ENCODE results near the gene SETD1B.

Gene SETD1B

DNA sequence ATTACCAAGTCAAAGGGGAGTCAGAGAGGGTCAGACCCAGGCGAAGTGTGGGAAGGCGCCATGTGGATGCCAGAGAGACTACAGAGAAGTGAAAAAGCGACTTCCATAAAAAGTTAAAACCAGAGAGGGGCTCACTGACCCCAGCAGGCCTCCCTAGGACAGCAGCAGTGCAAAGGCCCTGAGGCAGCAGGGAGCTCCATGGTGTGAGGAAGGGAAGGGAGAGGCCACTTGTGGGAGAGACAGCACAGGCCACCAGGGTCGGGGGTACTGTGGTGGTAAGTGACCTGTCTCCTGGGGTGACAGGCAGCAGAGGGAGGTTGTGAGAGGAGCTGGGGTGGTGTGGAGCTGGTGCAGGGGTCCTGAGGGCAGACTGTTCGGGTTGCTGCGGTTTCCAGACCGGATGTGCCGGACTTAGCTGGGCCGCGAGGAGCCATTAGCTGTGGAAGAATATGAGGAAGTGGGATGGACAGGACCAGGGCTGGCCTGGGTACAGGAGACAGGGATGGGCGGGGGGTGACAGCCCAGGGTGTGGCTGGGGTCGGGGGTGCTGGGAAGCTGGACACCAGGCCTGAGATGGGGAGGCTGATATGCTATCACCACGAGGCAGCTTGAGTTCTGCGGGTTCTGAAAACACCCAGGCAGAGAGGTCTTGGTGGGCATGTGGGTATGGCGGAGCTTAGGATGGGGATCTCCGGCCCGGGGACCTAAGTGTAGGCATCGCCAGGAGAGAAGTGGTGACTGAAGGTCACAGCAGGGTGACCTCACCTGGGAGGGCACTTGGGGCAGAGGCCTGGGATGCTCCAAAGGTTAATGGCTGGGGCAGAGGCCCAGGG, 22.7 kb downstream of the SETD1B start:
- TF ChIP-seq, protein P1, sequence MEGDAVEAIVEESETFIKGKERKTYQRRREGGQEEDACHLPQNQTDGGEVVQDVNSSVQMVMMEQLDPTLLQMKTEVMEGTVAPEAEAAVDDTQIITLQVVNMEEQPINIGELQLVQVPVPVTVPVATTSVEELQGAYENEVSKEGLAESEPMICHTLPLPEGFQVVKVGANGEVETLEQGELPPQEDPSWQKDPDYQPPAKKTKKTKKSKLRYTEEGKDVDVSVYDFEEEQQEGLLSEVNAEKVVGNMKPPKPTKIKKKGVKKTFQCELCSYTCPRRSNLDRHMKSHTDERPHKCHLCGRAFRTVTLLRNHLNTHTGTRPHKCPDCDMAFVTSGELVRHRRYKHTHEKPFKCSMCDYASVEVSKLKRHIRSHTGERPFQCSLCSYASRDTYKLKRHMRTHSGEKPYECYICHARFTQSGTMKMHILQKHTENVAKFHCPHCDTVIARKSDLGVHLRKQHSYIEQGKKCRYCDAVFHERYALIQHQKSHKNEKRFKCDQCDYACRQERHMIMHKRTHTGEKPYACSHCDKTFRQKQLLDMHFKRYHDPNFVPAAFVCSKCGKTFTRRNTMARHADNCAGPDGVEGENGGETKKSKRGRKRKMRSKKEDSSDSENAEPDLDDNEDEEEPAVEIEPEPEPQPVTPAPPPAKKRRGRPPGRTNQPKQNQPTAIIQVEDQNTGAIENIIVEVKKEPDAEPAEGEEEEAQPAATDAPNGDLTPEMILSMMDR (IDR thresholded peaks at IDR 0.05; ENCODE audit: low read depth, low read length): no peak
- Histone ChIP-seq H3K4me3 (ENCODE audit: low read depth, low read length) (no peak overlapping the region), H3K4me1 (no peaks in the 10 kb centered on the region), H3K27me3 (no peaks in the 10 kb centered on the region), H3K36me3 (peaks cover 64% of the 10 kb centered on the region), H3K9me3 (no peaks in the 10 kb centered on the region)
- peak; percentile 10 for DNase-seq

DNA sequence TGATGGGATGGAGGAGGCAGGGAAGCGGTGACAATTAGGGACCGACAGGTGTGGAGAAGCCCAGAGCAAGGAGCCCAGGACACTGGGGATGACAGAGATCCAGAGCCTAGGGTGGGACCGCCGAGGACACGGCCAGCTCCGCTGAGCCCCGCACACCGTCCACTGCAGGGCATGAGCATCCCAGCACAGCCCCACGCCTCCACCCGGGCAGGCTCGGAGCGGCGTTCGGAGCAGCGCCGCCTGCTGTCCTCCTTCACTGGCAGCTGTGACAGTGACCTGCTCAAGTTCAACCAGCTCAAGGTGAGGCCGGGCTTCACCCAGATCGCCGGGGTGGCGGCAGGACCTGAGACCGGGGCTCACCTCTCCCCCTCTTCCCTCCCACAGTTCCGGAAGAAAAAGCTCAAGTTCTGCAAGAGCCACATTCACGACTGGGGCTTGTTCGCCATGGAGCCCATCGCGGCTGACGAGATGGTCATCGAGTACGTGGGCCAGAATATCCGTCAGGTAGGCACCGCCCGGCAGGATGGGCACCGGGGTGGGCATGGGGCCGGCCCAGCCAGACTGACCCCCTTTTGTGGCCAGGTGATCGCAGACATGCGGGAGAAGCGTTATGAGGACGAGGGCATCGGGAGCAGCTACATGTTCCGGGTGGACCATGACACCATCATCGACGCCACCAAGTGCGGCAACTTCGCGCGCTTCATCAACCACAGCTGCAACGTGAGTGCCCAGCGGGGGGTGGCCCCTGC, 23.7 kb downstream of the SETD1B start:
- no peak for DNase-seq
- Histone ChIP-seq H3K4me3 (ENCODE audit: low read depth, low read length) (no peak overlapping the region), H3K4me1 (no peaks in the 10 kb centered on the region), H3K27me3 (no peaks in the 10 kb centered on the region), H3K36me3 (peaks cover 57% of the 10 kb centered on the region), H3K9me3 (no peaks in the 10 kb centered on the region)
- TF ChIP-seq, protein P1 (IDR thresholded peaks at IDR 0.05; ENCODE audit: low read depth, low read length): no peak

DNA sequence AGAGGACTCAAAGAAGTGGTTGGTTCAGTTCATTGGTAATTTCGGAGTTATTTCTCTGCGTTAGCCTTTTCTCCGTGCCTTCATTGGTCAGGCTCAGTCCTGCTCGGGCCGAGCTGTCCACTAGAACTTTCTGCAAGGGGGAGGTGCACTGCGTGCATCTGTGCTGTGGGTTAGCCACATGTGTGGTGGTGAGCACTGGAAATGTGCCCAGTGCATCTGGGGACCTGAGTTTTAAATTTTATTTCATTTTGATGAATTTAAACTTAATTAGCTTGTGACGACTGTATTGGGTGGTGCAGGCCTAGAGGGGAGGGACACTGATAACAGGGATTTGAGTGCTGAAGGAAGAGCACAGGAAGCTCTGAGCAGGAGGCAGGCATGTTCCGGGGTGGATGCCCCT, 24.5 kb downstream of the SETD1B start:
- peaks cover 54% of the 10 kb centered on the region for H3K36me3 ChIP-seq
- no peaks in the 10 kb centered on the region for H3K27me3 ChIP-seq
- H3K4me1 ChIP-seq: no peaks in the 10 kb centered on the region
- H3K9me3 ChIP-seq: no peaks in the 10 kb centered on the region
- no peak for DNase-seq
- no peak overlapping the region for H3K4me3 ChIP-seq (ENCODE audit: low read depth, low read length)
- TF ChIP-seq, protein P1 (IDR thresholded peaks at IDR 0.05; ENCODE audit: low read depth, low read length): no peak

DNA sequence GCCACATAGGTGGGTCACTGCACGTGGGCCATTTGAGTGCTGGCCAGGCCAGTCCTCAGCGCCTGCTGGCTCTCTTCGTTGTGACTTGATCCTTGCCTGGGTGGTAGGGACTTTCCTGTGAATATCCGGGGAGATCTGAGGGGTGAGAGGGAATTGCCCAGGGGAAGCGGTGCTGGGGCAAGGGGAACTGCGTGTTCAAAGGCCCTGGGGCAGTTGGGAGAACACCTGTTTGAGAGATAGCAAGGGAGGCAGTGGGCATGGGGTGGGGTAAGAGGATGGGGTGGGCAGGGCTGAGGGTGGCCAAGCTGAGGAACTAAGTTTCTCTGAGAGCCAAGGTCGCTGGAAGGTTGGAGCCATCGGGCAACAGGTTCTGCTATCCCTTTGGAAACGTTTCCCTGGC, 25.0 kb downstream of the SETD1B start:
- peaks cover 49% of the 10 kb centered on the region for H3K36me3 ChIP-seq
- no peaks in the 10 kb centered on the region for H3K4me1 ChIP-seq
- H3K4me3 ChIP-seq (ENCODE audit: low read depth, low read length): no peak overlapping the region
- H3K27me3 ChIP-seq: no peaks in the 10 kb centered on the region
- DNase-seq: no peak
- TF ChIP-seq, protein P1 (IDR thresholded peaks at IDR 0.05; ENCODE audit: low read depth, low read length): no peak
- no peaks in the 10 kb centered on the region for H3K9me3 ChIP-seq

DNA sequence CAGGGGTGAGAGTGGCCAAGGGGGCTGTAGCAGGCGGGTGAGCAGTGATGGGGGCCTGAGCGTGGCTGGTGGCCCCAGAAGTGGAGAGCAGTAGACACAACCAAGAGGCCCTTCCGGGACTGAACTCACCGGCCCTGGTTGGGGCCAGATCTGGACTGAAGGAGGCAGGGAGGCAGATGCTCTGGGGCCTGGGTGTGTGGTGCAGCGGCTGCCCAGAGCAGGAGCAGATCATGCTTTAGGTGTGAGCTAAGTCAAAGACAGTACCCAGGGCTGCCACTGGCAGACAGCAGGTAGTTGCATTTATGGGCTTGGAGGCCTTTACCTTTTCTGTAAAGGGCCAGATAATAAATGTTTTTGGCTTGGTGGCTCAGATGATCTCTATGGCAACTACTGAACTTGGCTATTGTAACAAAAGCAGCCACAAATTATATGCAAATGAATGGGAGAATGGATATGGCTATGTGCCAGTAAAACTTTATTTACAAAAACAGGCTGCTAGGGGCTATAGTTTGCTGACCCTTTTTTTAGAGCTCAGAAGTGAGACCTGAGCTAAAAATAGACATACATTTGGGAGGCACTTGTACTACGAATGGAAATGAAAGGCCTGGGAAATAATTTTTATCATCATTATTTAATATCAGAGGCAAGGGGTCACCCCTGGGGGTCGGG, 25.6 kb downstream of the SETD1B start:
- no peaks in the 10 kb centered on the region for H3K27me3 ChIP-seq
- no peak overlapping the region for H3K4me3 ChIP-seq (ENCODE audit: low read depth, low read length)
- no peaks in the 10 kb centered on the region for H3K9me3 ChIP-seq
- TF ChIP-seq, protein P1 (IDR thresholded peaks at IDR 0.05; ENCODE audit: low read depth, low read length): no peak
- DNase-seq: peak; percentile 13
- peaks cover 43% of the 10 kb centered on the region for H3K36me3 ChIP-seq
- H3K4me1 ChIP-seq: no peaks in the 10 kb centered on the region

Measured in BE2C (cell line).